ENCODE data around the gene IFNL2.

GRCh38 chr19:39238209-39238608 is 30.0 kb upstream of the IFNL2 start:
- TF ChIP-seq CTCF (IDR thresholded peaks at IDR 0.05; ENCODE audit: low read depth, low read length) (no peak), EZH2phosphoT487 (IDR thresholded peaks at IDR 0.05; ENCODE audit: low read depth) (no peak)

Data from OCI-LY3 (cell line).